Uterus (tissue), 2 donors: ENCODE measurements around the gene ZC3HAV1.

ENCODE experiments used
- CTCF ChIP-seq, 4 experiments: fragments of 200-600 bp in 2 of 4; fragments of 450-650 bp in 2 of 4; sonication (generic) in 2 of 4; IDR thresholded peaks; one replicate each; pipeline ENCODE4 v1.5.1; 2016 to 2019; ENCODE audit warnings: antibody characterized with exemption in 4 of 4, mild to moderate bottlenecking in 2 of 4, moderate library complexity in 1 of 4
- POLR2A ChIP-seq, 2 donors: fragments of 450-650 bp; IDR thresholded peaks; one replicate each; pipeline ENCODE4 v1.6.1; 2016; ENCODE audit warnings: antibody characterized with exemption in 2 of 2, mild to moderate bottlenecking in 1 of 2, moderate library complexity in 1 of 2

GRCh38 chr7:139034336-139034735, 75.2 kb downstream of the ZC3HAV1 start:
- TF ChIP-seq POLR2A (IDR thresholded peaks at IDR 0.05) (no peak), CTCF (IDR thresholded peaks at IDR 0.05) (no peak)
